Measurements from ENCODE around the gene LFNG. TPM values are rescaled to one million over a fixed set of nuclear protein-coding genes. Genes with fewer than 3 reads are reported as not detected.

LFNG gene
- total RNA-seq, 1 donor from 2014 or later: 10.6 TPM

DNA sequence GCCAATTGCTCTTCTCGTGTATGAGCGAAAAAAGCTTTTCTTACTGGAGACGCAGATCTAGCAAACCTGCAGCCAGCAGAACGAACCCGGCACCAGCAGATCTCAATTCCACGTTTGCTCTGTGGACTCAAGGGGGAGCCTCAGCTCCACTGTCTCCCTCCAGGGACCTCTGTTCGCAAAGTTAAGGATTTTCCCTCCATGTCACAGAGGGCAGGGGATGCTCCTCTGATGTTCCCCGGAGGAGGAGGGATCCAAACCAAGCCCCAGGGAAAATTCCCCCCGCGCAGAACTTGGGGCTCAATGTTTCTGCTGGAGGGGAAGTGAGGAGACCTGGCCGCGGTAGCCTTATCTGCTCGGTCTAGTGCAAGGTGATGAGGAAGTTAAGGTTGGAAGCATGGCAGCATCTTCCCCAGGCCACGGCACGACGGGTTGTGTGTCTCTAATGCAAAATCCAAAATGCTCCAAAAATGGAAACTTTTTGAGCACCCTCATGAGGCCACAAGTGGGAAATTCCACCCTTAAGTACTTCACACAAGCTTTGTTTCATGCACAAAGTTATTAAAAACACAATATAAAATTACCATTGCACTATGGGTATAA is 48.2 kb downstream of the LFNG start:
- Mint-ChIP-seq H3K27ac (no peak overlapping the region), H3K4me1 (ENCODE audit: low read depth) (peaks cover 18% of the 10 kb centered on the region)

GRCh38 chr7:2568521-2569223 is 49.1 kb downstream of the LFNG start:
- Mint-ChIP-seq H3K9me3 (ENCODE audit: low read depth) (no peaks in the 10 kb centered on the region), H3K4me3 (ENCODE audit: low read depth) (no peak overlapping the region), H3K27me3 (no peaks in the 10 kb centered on the region), H3K36me3 (ENCODE audit: insufficient read depth) (peaks cover 6% of the 10 kb centered on the region), H3K27ac (no peak overlapping the region), H3K4me1 (ENCODE audit: low read depth) (peaks cover 24% of the 10 kb centered on the region)
- no peak for TF ChIP-seq CTCF (IDR thresholded peaks at IDR 0.05; ENCODE audit: unreplicated experiment)
- no peak for DNase-seq (ENCODE audit: low spot score, unreplicated experiment)

More for the DNA sequence above, 48.2 kb downstream of the LFNG start:
- H3K9me3 Mint-ChIP-seq (ENCODE audit: low read depth): no peaks in the 10 kb centered on the region
- peaks cover 4% of the 10 kb centered on the region for H3K36me3 Mint-ChIP-seq (ENCODE audit: insufficient read depth)
- no peak for DNase-seq (ENCODE audit: low spot score, unreplicated experiment)
- no peaks in the 10 kb centered on the region for H3K27me3 Mint-ChIP-seq
- no peak overlapping the region for H3K4me3 Mint-ChIP-seq (ENCODE audit: low read depth)
- peak; percentile 36 for TF ChIP-seq CTCF (IDR thresholded peaks at IDR 0.05; ENCODE audit: unreplicated experiment)

GRCh38 chr7:2569421-2569820 is 49.8 kb downstream of the LFNG start:
- Mint-ChIP-seq H3K9me3 (ENCODE audit: low read depth) (no peaks in the 10 kb centered on the region), H3K4me3 (ENCODE audit: low read depth) (no peak overlapping the region), H3K36me3 (ENCODE audit: insufficient read depth) (peaks cover 9% of the 10 kb centered on the region), H3K27ac (no peak overlapping the region), H3K27me3 (no peaks in the 10 kb centered on the region), H3K4me1 (ENCODE audit: low read depth) (peaks cover 24% of the 10 kb centered on the region)
- no peak for DNase-seq (ENCODE audit: low spot score, unreplicated experiment)
- TF ChIP-seq CTCF (IDR thresholded peaks at IDR 0.05; ENCODE audit: unreplicated experiment): no peak

- Mint-ChIP-seq H3K9me3 (ENCODE audit: low read depth) (no peaks in the 10 kb centered on the region), H3K4me3 (ENCODE audit: low read depth) (no peak overlapping the region), H3K4me1 (ENCODE audit: low read depth) (peaks cover 24% of the 10 kb centered on the region), H3K27ac (peak overlapping the region; percentile 12), H3K36me3 (ENCODE audit: insufficient read depth) (peaks cover 14% of the 10 kb centered on the region), H3K27me3 (no peaks in the 10 kb centered on the region)
- TF ChIP-seq CTCF (IDR thresholded peaks at IDR 0.05; ENCODE audit: unreplicated experiment): no peak
- no peak for DNase-seq (ENCODE audit: low spot score, unreplicated experiment)
These were observed 50.4 kb downstream of the LFNG start for GRCh38 chr7:2570021-2570420.

DNA sequence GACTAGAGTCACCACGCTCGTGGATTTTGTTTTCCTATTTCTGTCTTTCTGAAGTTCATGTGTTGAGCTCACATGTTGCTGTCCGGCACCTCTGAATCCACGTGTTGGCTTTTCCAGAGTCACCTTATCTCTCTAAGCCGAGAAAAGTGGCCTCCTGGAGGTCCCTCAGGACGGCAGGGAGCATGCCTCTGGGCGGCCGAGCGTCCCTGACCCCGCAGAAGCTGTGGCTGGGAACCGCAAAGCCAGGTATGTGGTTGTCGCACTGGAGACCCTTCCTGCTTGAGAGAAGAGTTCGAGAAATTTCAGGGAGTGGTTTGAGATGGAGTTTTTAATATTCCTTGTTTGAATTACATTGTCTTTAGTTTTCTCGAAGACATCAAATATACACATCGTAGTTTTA is 51.8 kb downstream of the LFNG start:
- Mint-ChIP-seq H3K27me3 (no peaks in the 10 kb centered on the region), H3K36me3 (ENCODE audit: insufficient read depth) (peaks cover 17% of the 10 kb centered on the region), H3K9me3 (ENCODE audit: low read depth) (no peaks in the 10 kb centered on the region), H3K27ac (peak overlapping the region; percentile 76), H3K4me3 (ENCODE audit: low read depth) (peak overlapping the region; percentile 29), H3K4me1 (ENCODE audit: low read depth) (peaks cover 21% of the 10 kb centered on the region)
- DNase-seq (ENCODE audit: low spot score, unreplicated experiment): no peak
- TF ChIP-seq CTCF (IDR thresholded peaks at IDR 0.05; ENCODE audit: unreplicated experiment): no peak
